Sigmoid colon (tissue), 7 donors: ENCODE data around the gene AQP4. TPM values are rescaled to one million over a fixed set of nuclear protein-coding genes. Genes with fewer than 3 reads are reported as not detected.

Source experiments
- DNase-seq: peaks from one replicate; pipeline ENCODE4 v3.0.0-alpha.2; 2019
- H3K27ac ChIP-seq, 4 donors: fragments of 200-600 bp; sonication (generic); one replicate each; pipeline ENCODE4 v1.5.1; 2016 to 2019; ENCODE audit warnings: mild to moderate bottlenecking in 1 of 4
- H3K27me3 ChIP-seq, 3 donors: fragments of 200-600 bp; sonication (generic); one replicate each; pipeline ENCODE4 v1.5.1; 2019; ENCODE audit warnings: mild to moderate bottlenecking in 1 of 3
- H3K36me3 ChIP-seq, 4 donors: fragments of 200-600 bp; sonication (generic); one replicate each; pipeline ENCODE4 v1.5.1; 2016 to 2019
- H3K4me1 ChIP-seq, 4 donors: fragments of 200-600 bp; sonication (generic); one replicate each; pipeline ENCODE4 v1.5.1; 2017 to 2019
- H3K4me3 ChIP-seq, 4 donors: fragments of 200-600 bp; sonication (generic); one replicate each; pipeline ENCODE4 v1.5.1; 2017 to 2019; ENCODE audit warnings: mild to moderate bottlenecking in 2 of 4, moderate library complexity in 1 of 4
- H3K9me3 ChIP-seq, 4 donors: fragments of 200-600 bp in 3 of 4; sonication (generic) in 3 of 4; one replicate each; pipeline versions ENCODE4 v1.5.1 to v1.6.1; 2013 to 2019
- CTCF ChIP-seq, 4 experiments: fragments of 450-650 bp in 3 of 4; fragments of 200-600 bp in 1 of 4; IDR thresholded peaks; one replicate each; pipeline ENCODE4 v1.5.1; 2016 to 2019; ENCODE audit warnings: antibody characterized with exemption in 4 of 4, mild to moderate bottlenecking in 3 of 4, moderate library complexity in 2 of 4
- EP300 ChIP-seq, 4 donors: sonication (generic); formaldehyde crosslinking; IDR thresholded peaks; one replicate each; pipeline ENCODE4 v1.6.1; 2017; ENCODE audit warnings: antibody characterized with exemption in 4 of 4
- POLR2A ChIP-seq, 2 donors: fragments of 450-650 bp; IDR thresholded peaks; one replicate each; pipeline ENCODE4 v1.6.1; 2016; ENCODE audit warnings: antibody characterized with exemption in 2 of 2, mild to moderate bottlenecking in 2 of 2, moderate library complexity in 2 of 2
- POLR2AphosphoS5 ChIP-seq, 4 donors: sonication (generic); formaldehyde crosslinking; IDR thresholded peaks; one replicate each; pipeline ENCODE4 v1.6.1; 2017; ENCODE audit warnings: antibody characterized with exemption in 4 of 4
- WGBS, 2 donors: extraction: QIAGEN DNeasy Blood & Tissue Kit; methylation state at CpG; one replicate each; pipeline ENCODE4 v1.1.7; 2013; 5-methylcytosine and 5-hydroxymethylcytosine counted together
- intact Hi-C: fragments of 100-400 bp; cut with DNase I; formaldehyde crosslinking; loops from one replicate; pipeline ENCODE4 v1.15.1; 2023
- polyA plus RNA-seq, 3 donors: library from polyadenylated mRNA; stranded (reverse); fragments of 200-250 nt; gene quantifications; one replicate each; pipeline ENCODE4 v1.2.3, GENCODE V29; 2013
- total RNA-seq, 4 donors: library from RNA; depleted of rRNA; stranded (reverse); fragments of >200 nt; gene quantifications; one replicate each; pipeline ENCODE4 v1.1.0, GENCODE V29; 2016
- donor health status: healthy with polysubstance abuse.
- donor health status: Bipolar disorder and iron deficiency.
- donor health status: healthy.

Gene AQP4
- total and polyA plus RNA-seq, 7 donors: 0.25 to 1.8 (median 0.66) TPM; not detected in 1

- Histone ChIP-seq H3K9me3 (no peaks in the 10 kb centered on the region), H3K4me3 (no peak overlapping the region), H3K27me3 (no peaks in the 10 kb centered on the region), H3K4me1 (no peaks in the 10 kb centered on the region), H3K36me3 (no peaks in the 10 kb centered on the region), H3K27ac (no peak overlapping the region)
- intact Hi-C loops: no loop called here
- WGBS, 2 donors: 7 to 40% methylated on average over 1 of the region's 1 CpG
- no peak for DNase-seq
- TF ChIP-seq EP300 (IDR thresholded peaks at IDR 0.05): no peak
- TF ChIP-seq POLR2AphosphoS5 (IDR thresholded peaks at IDR 0.05): no peak
Observed at GRCh38 chr18:26804519-26804918, 61.0 kb downstream of the AQP4 start.

- no peak for DNase-seq
- Histone ChIP-seq H3K9me3 (no peaks in the 10 kb centered on the region), H3K4me3 (no peak overlapping the region), H3K27ac (no peak overlapping the region), H3K4me1 (no peaks in the 10 kb centered on the region), H3K36me3 (no peaks in the 10 kb centered on the region), H3K27me3 (no peaks in the 10 kb centered on the region)
- intact Hi-C loops: no loop called here
- TF ChIP-seq EP300 (IDR thresholded peaks at IDR 0.05) (no peak), POLR2A (IDR thresholded peaks at IDR 0.05) (no peak), POLR2AphosphoS5 (IDR thresholded peaks at IDR 0.05) (no peak), CTCF (IDR thresholded peaks at IDR 0.05) (no peak)
Observed at GRCh38 chr18:26803643-26804042, 61.9 kb downstream of the AQP4 start.

GRCh38 chr18:26802330-26803200 lies 62.9 kb downstream of the AQP4 start:
- TF ChIP-seq CTCF (IDR thresholded peaks at IDR 0.05) (no peak), POLR2AphosphoS5 (IDR thresholded peaks at IDR 0.05) (no peak), POLR2A (IDR thresholded peaks at IDR 0.05) (no peak), EP300 (IDR thresholded peaks at IDR 0.05) (no peak)
- Histone ChIP-seq H3K27ac (no peak overlapping the region), H3K4me1 (no peaks in the 10 kb centered on the region), H3K27me3 (no peaks in the 10 kb centered on the region), H3K36me3 (no peaks in the 10 kb centered on the region), H3K9me3 (no peaks in the 10 kb centered on the region), H3K4me3 (no peak overlapping the region)
- WGBS, 2 donors: 68% methylated on average over 4 of the region's 4 CpGs
- DNase-seq: no peak
- intact Hi-C loops: no loop called here
